Left lung (tissue), 10 donors: ENCODE measurements around the gene LACTB. TPM values are rescaled to one million over a fixed set of nuclear protein-coding genes. Genes with fewer than 3 reads are reported as not detected.

Source experiments
- ATAC-seq: fragments of 200-7000 bp; cut with Tn5 transposase; one replicate; pipeline ENCODE4 v1.9.1; 2020; ENCODE audit warnings: moderate library complexity
- DNase-seq, 4 donors: peaks; one replicate each; pipeline ENCODE4 v3.0.0-alpha.2; 2013 to 2020
- H3K27ac ChIP-seq, 2 donors: fragments of 200-600 bp; sonication (generic) in 1 of 2; one replicate each; pipeline versions ENCODE4 v1.5.0 to v1.8.0; 2020 to 2021
- H3K27me3 ChIP-seq, 2 donors: fragments of 200-600 bp; sonication (generic) in 1 of 2; one replicate each; pipeline versions ENCODE4 v1.5.0 to v1.8.0; 2020 to 2021
- H3K36me3 ChIP-seq, 2 donors: fragments of 200-600 bp; sonication (generic) in 1 of 2; one replicate each; pipeline versions ENCODE4 v1.5.0 to v1.8.0; 2020 to 2021
- H3K4me1 ChIP-seq, 2 donors: fragments of 200-600 bp; one replicate each; pipeline ENCODE4 v1.8.0; 2021
- H3K4me3 ChIP-seq, 2 donors: fragments of 200-600 bp; sonication (generic) in 1 of 2; one replicate each; pipeline versions ENCODE4 v1.5.0 to v1.8.0; 2020 to 2021; ENCODE audit warnings: mild to moderate bottlenecking in 1 of 2
- H3K9me3 ChIP-seq, 2 donors: fragments of 200-600 bp; sonication (generic) in 1 of 2; one replicate each; pipeline versions ENCODE4 v1.5.0 to v1.8.0; 2020 to 2021
- CTCF ChIP-seq, 2 donors: fragments of 200-600 bp; sonication (generic) in 1 of 2; IDR thresholded peaks; one replicate each; pipeline versions ENCODE4 v1.5.0 to v1.8.0; 2021; ENCODE audit warnings: antibody characterized with exemption in 2 of 2
- intact Hi-C, 2 donors: fragments of 100-400 bp; cut with DNase I; formaldehyde crosslinking; loops; one replicate each; pipeline versions ENCODE4 v1.11.2 to v1.14.2; 2022
- polyA plus RNA-seq, 6 donors: library from polyadenylated mRNA; unstranded; fragments of 120-200 nt; gene quantifications; one replicate each; pipeline ENCODE4 v1.2.1, GENCODE V29; 2013; ENCODE audit not compliant: insufficient read length in 6 of 6
- total RNA-seq, 2 donors: library from RNA; stranded (reverse); fragmentation: NEBNext Ultra II Directional; extraction: Animal tissue kit (Norgen Biotek cat#: 25700); gene quantifications; one replicate each; pipeline ENCODE4 v1.2.1, GENCODE V29; 2021
- donor health status: DM: no; HTN: yes; CAD: no.
- donor health status: DM: no; HTN: no; CAD: no.

LACTB gene
- total and polyA plus RNA-seq, 8 donors, result 17.9 to 41.8 (median 19.9) TPM

GRCh38 chr15:63176302-63176701 is 54.6 kb downstream of the LACTB start:
- no peak for ATAC-seq
- Histone ChIP-seq H3K4me1 (no peaks in the 10 kb centered on the region), H3K36me3 (no peaks in the 10 kb centered on the region), H3K27me3 (no peaks in the 10 kb centered on the region), H3K4me3 (no peak overlapping the region), H3K27ac (no peak overlapping the region), H3K9me3 (no peaks in the 10 kb centered on the region)
- DNase-seq, result no peak
- no peak for TF ChIP-seq CTCF (IDR thresholded peaks at IDR 0.05)
- intact Hi-C loops, result no loop called here

- Histone ChIP-seq H3K27ac (no peak overlapping the region), H3K36me3 (no peaks in the 10 kb centered on the region), H3K27me3 (no peaks in the 10 kb centered on the region), H3K9me3 (no peaks in the 10 kb centered on the region), H3K4me3 (no peak overlapping the region), H3K4me1 (no peaks in the 10 kb centered on the region)
- no peak for TF ChIP-seq CTCF (IDR thresholded peaks at IDR 0.05)
- intact Hi-C loops, result no loop called here
- DNase-seq (no peak), ATAC-seq (no peak)
Measured at GRCh38 chr15:63178034-63178433, 56.4 kb downstream of the LACTB start.

GRCh38 chr15:63180746-63181145 is 59.1 kb downstream of the LACTB start:
- no peak for ATAC-seq
- no peak for TF ChIP-seq CTCF (IDR thresholded peaks at IDR 0.05)
- no peaks in the 10 kb centered on the region for H3K36me3 ChIP-seq
- H3K4me3 ChIP-seq, result no peak overlapping the region
- no peaks in the 10 kb centered on the region for H3K9me3 ChIP-seq
- no peaks in the 10 kb centered on the region for H3K27me3 ChIP-seq
- no peaks in the 10 kb centered on the region for H3K4me1 ChIP-seq
- H3K27ac ChIP-seq, result no peak overlapping the region
- no peak for DNase-seq
- intact Hi-C loops, result no loop called here

GRCh38 chr15:63181648-63182047 is 60.0 kb downstream of the LACTB start:
- H3K36me3 ChIP-seq, result no peaks in the 10 kb centered on the region
- intact Hi-C loops, result no loop called here
- DNase-seq (no peak), ATAC-seq (no peak)
- TF ChIP-seq CTCF (IDR thresholded peaks at IDR 0.05), result no peak
- H3K27ac ChIP-seq, result no peak overlapping the region
- H3K9me3 ChIP-seq, result no peaks in the 10 kb centered on the region
- no peaks in the 10 kb centered on the region for H3K27me3 ChIP-seq
- no peaks in the 10 kb centered on the region for H3K4me1 ChIP-seq
- no peak overlapping the region for H3K4me3 ChIP-seq

GRCh38 chr15:63185206-63185605 is 63.5 kb downstream of the LACTB start:
- Histone ChIP-seq H3K36me3 (no peaks in the 10 kb centered on the region), H3K4me1 (peaks cover 0 to 6% of the 10 kb centered on the region in 2 donors), H3K27ac (no peak overlapping the region), H3K27me3 (no peaks in the 10 kb centered on the region), H3K9me3 (no peaks in the 10 kb centered on the region), H3K4me3 (no peak overlapping the region)
- DNase-seq (no peak), ATAC-seq (no peak)
- no peak for TF ChIP-seq CTCF (IDR thresholded peaks at IDR 0.05)
- intact Hi-C loops, result loop anchor here in 1 of 2 donors (5.0 kb wide), 1 partner anchor 92 kb away; the partner anchor contains the start of gene APH1B
